GM18951 (cell line): ENCODE data around the gene SLC22A31.

ENCODE experiments used
- POLR2A ChIP-seq: IDR thresholded peaks from 4 replicates; pipeline ENCODE4 v1.6.1; 2011; ENCODE audit warnings: mild to moderate bottlenecking; ENCODE audit not compliant: insufficient read length, insufficient read depth; ENCODE audit errors: extremely low read depth
- in situ Hi-C: fragments of 300-500 bp; cut with MboI; formaldehyde crosslinking; loops from one replicate; pipeline ENCODE4 v1.12.0; 2022; ENCODE audit warnings: low sequenced_read_pairs, mixed read lengths, inconsistent platforms; ENCODE audit not compliant: unreplicated experiment

SLC22A31 gene

GRCh38 chr16:89159066-89159849, 41.1 kb downstream of the SLC22A31 start:
- TF ChIP-seq POLR2A, result no peak
- in situ Hi-C loops, result loop anchor here (25.0 kb wide), 1 partner anchor 222 kb away; no protein-coding TSS in a partner anchor

DNA sequence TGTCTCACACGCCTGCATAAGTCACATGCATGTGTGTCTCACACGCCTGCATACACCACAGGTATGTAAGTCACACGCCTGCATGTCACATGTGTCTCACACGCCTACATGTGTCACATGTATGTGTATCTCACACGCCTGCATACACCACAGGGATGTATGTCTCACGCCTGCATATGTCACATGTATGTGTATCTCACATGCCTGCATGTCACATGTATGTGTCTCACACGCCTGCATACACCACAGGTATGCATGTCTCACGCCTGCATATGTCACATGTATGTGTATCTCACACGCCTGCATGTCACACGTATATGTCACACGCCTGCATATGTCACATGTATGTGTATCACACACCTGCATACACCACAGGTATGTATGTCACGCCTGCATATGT, 42.6 kb downstream of the SLC22A31 start:
- in situ Hi-C loops, result loop anchor here (25.0 kb wide), 1 partner anchor 220 kb away; no protein-coding TSS in a partner anchor
- no peak for TF ChIP-seq POLR2A

- TF ChIP-seq POLR2A, result no peak
- in situ Hi-C loops, result loop anchor here (25.0 kb wide), 1 partner anchor 220 kb away; no protein-coding TSS in a partner anchor
Measured at GRCh38 chr16:89156740-89157645, 43.3 kb downstream of the SLC22A31 start.

DNA sequence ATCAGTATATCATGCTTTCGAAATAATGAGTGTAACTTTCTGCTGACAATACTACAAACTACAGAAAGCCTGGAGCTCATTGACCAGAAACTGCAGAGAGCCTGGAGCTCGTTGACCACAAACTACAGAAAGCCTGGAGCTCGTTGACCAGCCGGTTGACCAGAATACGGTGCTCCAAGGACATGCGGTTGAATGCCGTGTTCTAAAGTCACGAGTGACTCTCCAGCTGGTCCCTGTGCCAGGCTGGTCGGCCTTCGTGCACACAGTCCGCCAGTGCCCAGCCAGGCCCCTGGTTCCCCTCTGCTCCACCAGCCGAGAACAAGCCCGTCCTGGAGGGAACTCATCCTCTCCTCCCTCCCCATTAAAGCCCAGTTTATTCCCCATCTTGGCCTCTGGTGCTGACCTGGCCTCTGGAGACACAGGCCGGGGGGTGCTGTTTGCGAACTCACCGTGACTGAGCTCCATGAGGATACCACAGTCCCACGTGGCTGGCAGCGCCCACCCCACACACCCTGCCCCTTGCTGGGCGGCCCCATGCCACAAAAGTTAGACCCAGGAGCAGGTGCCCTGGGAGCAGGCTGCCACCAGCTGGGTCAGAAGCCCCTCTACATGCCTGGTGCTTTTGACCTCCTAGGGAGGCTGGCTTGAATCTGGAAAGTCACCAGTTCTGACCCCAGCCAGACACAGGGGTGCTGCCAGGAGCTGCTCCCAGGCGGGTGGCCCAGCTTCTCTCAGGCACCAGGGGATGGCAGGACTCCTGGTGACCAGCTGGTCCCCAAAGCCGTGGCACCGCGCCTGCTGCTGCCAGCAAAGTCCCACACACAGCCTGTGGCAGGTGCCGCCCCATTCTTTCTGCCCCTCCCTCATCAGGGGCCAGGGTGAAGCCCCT, 44.2 kb downstream of the SLC22A31 start:
- no peak for TF ChIP-seq POLR2A
- in situ Hi-C loops, result loop anchor here (25.0 kb wide), 1 partner anchor 219 kb away; no protein-coding TSS in a partner anchor

DNA sequence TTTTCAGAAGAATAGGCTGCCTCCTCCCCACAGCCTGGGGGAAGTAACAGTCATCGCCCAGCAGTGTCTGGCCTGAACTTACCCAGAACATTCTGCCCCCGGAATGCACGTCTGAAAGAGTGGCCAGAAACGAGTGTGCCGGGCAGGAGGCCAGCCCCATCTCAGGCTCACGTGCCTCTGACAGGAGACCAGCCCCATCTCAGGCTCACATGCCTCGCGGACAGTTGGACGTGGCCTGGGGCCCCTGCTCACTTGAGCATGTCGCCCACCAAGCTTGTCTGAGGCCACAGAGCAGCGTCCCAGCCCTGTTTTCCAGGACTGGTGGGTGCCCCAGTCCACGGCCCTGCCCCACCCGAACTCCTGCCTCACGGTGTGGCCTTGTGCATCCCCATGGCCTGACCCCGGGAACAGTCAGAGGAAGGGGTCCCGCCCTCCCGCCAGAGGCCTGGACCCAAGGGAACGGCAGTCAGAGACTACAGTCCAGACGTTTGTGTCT, 45.1 kb downstream of the SLC22A31 start:
- TF ChIP-seq POLR2A, result no peak
- in situ Hi-C loops, result loop anchor here (25.0 kb wide), 1 partner anchor 218 kb away; no protein-coding TSS in a partner anchor

DNA sequence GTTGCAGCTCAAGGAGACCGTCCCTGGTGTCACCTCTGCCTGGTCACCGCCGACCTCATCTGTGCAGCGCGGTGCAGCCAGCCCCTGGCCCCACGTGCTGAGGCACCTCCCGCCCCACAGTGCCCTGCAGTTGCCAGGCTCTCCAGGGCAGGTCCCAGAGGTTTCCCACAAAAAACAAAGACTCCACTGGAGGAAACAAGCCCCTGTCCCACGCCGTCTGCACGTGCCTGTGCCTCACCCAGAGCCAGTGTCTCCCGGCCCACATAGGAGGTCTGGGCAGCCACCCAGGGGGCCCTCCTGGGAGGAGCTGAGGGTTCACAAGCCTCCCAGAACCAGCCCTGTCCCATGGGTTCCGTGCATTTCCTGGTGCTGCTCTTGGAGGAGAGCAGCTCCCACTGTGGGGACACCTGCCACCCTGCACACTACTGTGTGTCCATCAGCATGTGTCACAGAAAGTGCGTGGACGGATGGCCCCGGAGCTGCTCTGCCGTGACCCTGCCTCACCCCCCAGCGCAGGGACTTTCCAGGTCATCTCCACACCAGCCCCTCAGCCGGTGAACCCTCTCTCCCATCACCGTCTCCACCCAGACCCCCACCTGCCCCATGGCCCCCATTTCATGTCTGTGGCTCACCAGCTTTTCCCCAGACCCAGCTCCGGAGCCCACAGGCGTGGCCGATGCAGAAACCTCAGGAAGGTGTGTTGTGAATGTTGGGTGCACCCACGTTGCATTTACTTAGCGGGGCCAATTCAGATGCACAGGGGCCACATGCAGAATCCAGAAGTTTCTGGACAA, 45.8 kb downstream of the SLC22A31 start:
- in situ Hi-C loops, result loop anchor here (25.0 kb wide), 1 partner anchor 217 kb away; no protein-coding TSS in a partner anchor
- TF ChIP-seq POLR2A, result no peak

- in situ Hi-C loops, result loop anchor here (25.0 kb wide), 1 partner anchor 217 kb away; no protein-coding TSS in a partner anchor
Measured at GRCh38 chr16:89153848-89154271, 46.5 kb downstream of the SLC22A31 start.

DNA sequence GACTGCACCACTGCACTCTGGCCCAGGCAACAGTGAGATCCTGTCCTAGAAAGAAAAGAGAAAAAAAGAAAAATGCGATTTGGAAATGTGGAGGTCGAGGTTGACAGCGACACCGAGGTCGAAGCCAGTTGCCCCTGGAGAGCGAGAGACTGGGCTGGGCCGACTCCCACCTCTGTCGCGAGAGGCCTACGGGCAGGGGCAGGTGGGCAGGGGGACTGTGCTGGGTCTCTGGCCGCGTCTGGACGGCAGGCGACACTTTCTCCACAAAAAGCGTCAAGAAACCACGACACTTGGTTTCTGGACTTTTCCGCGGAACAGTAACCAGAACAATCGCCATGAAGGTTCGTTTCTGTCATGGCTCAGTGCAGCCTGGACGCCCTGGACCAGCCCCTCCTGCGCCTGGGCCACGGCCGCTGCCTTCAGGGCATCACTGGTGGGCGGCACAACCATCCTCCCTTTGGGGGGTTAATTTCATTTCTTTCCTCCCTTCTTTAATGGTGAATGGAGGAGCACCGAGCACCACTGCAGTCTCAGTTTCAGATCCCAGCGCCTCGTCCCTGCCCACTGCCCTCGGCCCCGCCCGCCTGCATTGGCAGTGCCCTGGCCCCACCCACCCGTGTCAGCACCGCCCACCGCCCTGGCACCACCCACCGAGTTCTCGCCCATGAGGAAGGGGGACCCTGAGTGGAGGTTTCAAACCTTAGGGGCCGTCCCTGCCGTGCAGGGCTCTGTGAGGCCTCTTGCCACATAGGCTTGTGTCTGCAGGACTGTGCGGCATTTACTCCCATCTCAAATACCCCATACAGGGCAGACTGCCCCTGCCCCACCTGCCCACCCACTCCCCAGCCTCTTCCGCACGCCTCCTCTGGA, 47.3 kb downstream of the SLC22A31 start:
- no peak for TF ChIP-seq POLR2A
- in situ Hi-C loops, result loop anchor here (25.0 kb wide), 1 partner anchor 216 kb away; no protein-coding TSS in a partner anchor

More at GRCh38 chr16:89153848-89154271, 46.5 kb downstream of the SLC22A31 start:
- TF ChIP-seq POLR2A, result no peak

- no peak for TF ChIP-seq POLR2A
- in situ Hi-C loops, result loop anchor here (25.0 kb wide), 1 partner anchor 214 kb away; no protein-coding TSS in a partner anchor
Measured at GRCh38 chr16:89150981-89151380, 49.4 kb downstream of the SLC22A31 start.

GRCh38 chr16:89150090-89150835, 50.1 kb downstream of the SLC22A31 start:
- in situ Hi-C loops, result loop anchor here (25.0 kb wide), 1 partner anchor 213 kb away; no protein-coding TSS in a partner anchor
- TF ChIP-seq POLR2A, result no peak
